Measurements from ENCODE around the gene STK32A.

- TF ChIP-seq CTCF (IDR thresholded peaks at IDR 0.05), result no peak
- no peak for TF ChIP-seq POLR2A (IDR thresholded peaks at IDR 0.05)
Observed at GRCh38 chr5:147403651-147404640, 169.1 kb downstream of the STK32A start.
